OCI-LY3 (cell line): ENCODE data around the gene BEST4.

Source experiments
- CTCF ChIP-seq: fragments of 200-600, 300-600 bp; sonication (generic); IDR thresholded peaks from 2 replicates; pipeline ENCODE4 v1.5.1; 2014; ENCODE audit warnings: antibody characterized with exemption, low read length, low read depth
- EZH2phosphoT487 ChIP-seq: fragments of 200-600 bp; shearing (Covaris generic); IDR thresholded peaks from 2 replicates; pipeline ENCODE4 v1.6.1; 2018; ENCODE audit warnings: antibody characterized with exemption, mixed run types, low read depth

- no peak for TF ChIP-seq CTCF
- no peak for TF ChIP-seq EZH2phosphoT487
Observed at GRCh38 chr1:44828003-44828651, 40.2 kb upstream of the BEST4 start.
